Measurements from ENCODE around the gene CHCT1. TPM values are rescaled to one million over a fixed set of nuclear protein-coding genes. Genes with fewer than 3 reads are reported as not detected.

The CHCT1 gene
- total and polyA plus RNA-seq, 2 donors from 2014 or later = not detected

DNA sequence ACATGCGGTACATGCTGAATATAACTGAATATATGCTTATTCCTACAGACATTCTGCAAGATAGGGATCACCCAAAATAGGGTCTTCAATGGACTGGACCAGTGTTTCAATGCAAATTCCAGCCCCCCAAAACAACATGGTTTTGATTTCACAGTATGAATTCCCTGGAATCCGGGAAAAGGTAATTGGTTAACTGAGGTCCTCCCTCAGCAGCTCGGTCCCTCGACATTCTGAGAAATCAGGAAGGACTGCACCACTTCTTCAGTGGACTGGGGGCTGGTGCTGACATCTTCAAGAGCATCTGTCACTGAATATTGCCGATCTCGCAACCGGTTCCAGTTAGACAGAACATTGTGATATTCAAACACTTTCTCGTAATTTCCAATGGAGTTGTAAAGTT lies 25.1 kb downstream of the CHCT1 start:
- H3K4me1 ChIP-seq (ENCODE audit: control insufficient read depth in 2 of 3, insufficient read depth in 2 of 3, low read depth in 1 of 3, low read length in 3 of 3) = no peaks in the 10 kb centered on the region
- H3K27me3 ChIP-seq (ENCODE audit: control insufficient read depth, insufficient read depth, low read length) = no peaks in the 10 kb centered on the region
- TF ChIP-seq, protein P1, sequence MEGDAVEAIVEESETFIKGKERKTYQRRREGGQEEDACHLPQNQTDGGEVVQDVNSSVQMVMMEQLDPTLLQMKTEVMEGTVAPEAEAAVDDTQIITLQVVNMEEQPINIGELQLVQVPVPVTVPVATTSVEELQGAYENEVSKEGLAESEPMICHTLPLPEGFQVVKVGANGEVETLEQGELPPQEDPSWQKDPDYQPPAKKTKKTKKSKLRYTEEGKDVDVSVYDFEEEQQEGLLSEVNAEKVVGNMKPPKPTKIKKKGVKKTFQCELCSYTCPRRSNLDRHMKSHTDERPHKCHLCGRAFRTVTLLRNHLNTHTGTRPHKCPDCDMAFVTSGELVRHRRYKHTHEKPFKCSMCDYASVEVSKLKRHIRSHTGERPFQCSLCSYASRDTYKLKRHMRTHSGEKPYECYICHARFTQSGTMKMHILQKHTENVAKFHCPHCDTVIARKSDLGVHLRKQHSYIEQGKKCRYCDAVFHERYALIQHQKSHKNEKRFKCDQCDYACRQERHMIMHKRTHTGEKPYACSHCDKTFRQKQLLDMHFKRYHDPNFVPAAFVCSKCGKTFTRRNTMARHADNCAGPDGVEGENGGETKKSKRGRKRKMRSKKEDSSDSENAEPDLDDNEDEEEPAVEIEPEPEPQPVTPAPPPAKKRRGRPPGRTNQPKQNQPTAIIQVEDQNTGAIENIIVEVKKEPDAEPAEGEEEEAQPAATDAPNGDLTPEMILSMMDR (IDR thresholded peaks at IDR 0.05; ENCODE audit: borderline replicate concordance, extremely low read depth, insufficient read depth) = no peak
- H3K4me3 ChIP-seq (ENCODE audit: low read length in 3 of 3) = no peak overlapping the region
- H3K9ac ChIP-seq (ENCODE audit: low read length in 3 of 3) = no peak overlapping the region
- DNase-seq (no peak), FAIRE-seq (no peak)
- H3K36me3 ChIP-seq (ENCODE audit: control insufficient read depth in 2 of 3, insufficient read depth in 3 of 3, low read length in 3 of 3) = peaks cover 4 to 26% (median 7%) of the 10 kb centered on the region in 3 donors
- H3K27ac ChIP-seq (ENCODE audit: low read depth in 2 of 2, low read length in 2 of 2) = no peak overlapping the region
- intact Hi-C loops (cut with DNase I) = no loop called here
- H3K9me3 ChIP-seq (ENCODE audit: control insufficient read depth in 2 of 3, insufficient read depth in 1 of 3, low read length in 3 of 3) = no peaks in the 10 kb centered on the region

- TF ChIP-seq, protein P1 (IDR thresholded peaks at IDR 0.05; ENCODE audit: borderline replicate concordance, extremely low read depth, insufficient read depth) = no peak
- DNase-seq (no peak), FAIRE-seq (no peak)
- intact Hi-C loops (cut with DNase I) = no loop called here
- H3K9me3 ChIP-seq (ENCODE audit: control insufficient read depth in 2 of 3, insufficient read depth in 1 of 3, low read length in 3 of 3) = no peaks in the 10 kb centered on the region
- no peaks in the 10 kb centered on the region for H3K4me1 ChIP-seq (ENCODE audit: control insufficient read depth in 2 of 3, insufficient read depth in 2 of 3, low read depth in 1 of 3, low read length in 3 of 3)
- no peak overlapping the region for H3K4me3 ChIP-seq (ENCODE audit: low read length in 3 of 3)
- H3K36me3 ChIP-seq (ENCODE audit: control insufficient read depth in 2 of 3, insufficient read depth in 3 of 3, low read length in 3 of 3) = peaks cover 4 to 34% (median 9%) of the 10 kb centered on the region in 3 donors
- H3K27me3 ChIP-seq (ENCODE audit: control insufficient read depth, insufficient read depth, low read length) = no peaks in the 10 kb centered on the region
- no peak overlapping the region for H3K27ac ChIP-seq (ENCODE audit: low read depth in 2 of 2, low read length in 2 of 2)
- H3K9ac ChIP-seq (ENCODE audit: low read length in 3 of 3) = no peak overlapping the region
Measured at GRCh38 chr17:60451071-60451470, 28.8 kb downstream of the CHCT1 start.

GRCh38 chr17:60451965-60452364 lies 29.7 kb downstream of the CHCT1 start:
- FAIRE-seq (no peak), DNase-seq (no peak)
- Histone ChIP-seq H3K27ac (ENCODE audit: low read depth in 2 of 2, low read length in 2 of 2) (no peak overlapping the region), H3K36me3 (ENCODE audit: control insufficient read depth in 2 of 3, insufficient read depth in 3 of 3, low read length in 3 of 3) (peaks cover 4 to 34% (median 9%) of the 10 kb centered on the region in 3 donors), H3K4me1 (ENCODE audit: control insufficient read depth in 2 of 3, insufficient read depth in 2 of 3, low read depth in 1 of 3, low read length in 3 of 3) (no peaks in the 10 kb centered on the region), H3K27me3 (ENCODE audit: control insufficient read depth, insufficient read depth, low read length) (no peaks in the 10 kb centered on the region), H3K4me3 (ENCODE audit: low read length in 3 of 3) (no peak overlapping the region), H3K9ac (ENCODE audit: low read length in 3 of 3) (no peak overlapping the region), H3K9me3 (ENCODE audit: control insufficient read depth in 2 of 3, insufficient read depth in 1 of 3, low read length in 3 of 3) (no peaks in the 10 kb centered on the region)
- intact Hi-C loops (cut with DNase I) = no loop called here
- TF ChIP-seq, protein P1 (IDR thresholded peaks at IDR 0.05; ENCODE audit: borderline replicate concordance, extremely low read depth, insufficient read depth) = no peak

DNA sequence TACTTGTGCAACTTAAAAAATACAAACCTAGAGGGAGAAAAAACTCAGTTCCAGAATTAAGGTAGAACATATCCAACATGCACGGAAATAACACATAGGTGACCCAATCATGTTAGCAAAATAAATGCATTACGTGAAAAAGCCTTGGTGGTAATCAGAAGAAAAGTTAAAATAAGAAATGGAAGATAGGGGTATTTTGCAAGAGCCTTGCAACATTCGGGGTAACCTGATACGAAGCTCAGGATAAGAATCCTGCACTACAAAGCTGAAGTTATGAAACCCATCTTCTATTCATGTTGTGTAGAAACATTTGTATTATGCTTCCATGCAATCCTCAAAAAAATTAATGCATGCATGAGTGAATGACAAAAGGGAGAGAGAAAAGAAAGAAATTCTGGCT lies 33.1 kb downstream of the CHCT1 start:
- H3K27ac ChIP-seq (ENCODE audit: low read depth in 2 of 2, low read length in 2 of 2) = no peak overlapping the region
- no peak for DNase-seq
- H3K9ac ChIP-seq (ENCODE audit: low read length in 3 of 3) = no peak overlapping the region
- no peaks in the 10 kb centered on the region for H3K27me3 ChIP-seq (ENCODE audit: control insufficient read depth, insufficient read depth, low read length)
- H3K36me3 ChIP-seq (ENCODE audit: control insufficient read depth in 2 of 3, insufficient read depth in 3 of 3, low read length in 3 of 3) = peaks cover 4 to 28% (median 12%) of the 10 kb centered on the region in 3 donors
- intact Hi-C loops (cut with DNase I) = no loop called here
- no peak overlapping the region for H3K4me3 ChIP-seq (ENCODE audit: low read length in 3 of 3)
- TF ChIP-seq, protein P1 (IDR thresholded peaks at IDR 0.05; ENCODE audit: borderline replicate concordance, extremely low read depth, insufficient read depth) = no peak
- no peak for FAIRE-seq
- no peaks in the 10 kb centered on the region for H3K9me3 ChIP-seq (ENCODE audit: control insufficient read depth in 2 of 3, insufficient read depth in 1 of 3, low read length in 3 of 3)
- no peaks in the 10 kb centered on the region for H3K4me1 ChIP-seq (ENCODE audit: control insufficient read depth in 2 of 3, insufficient read depth in 2 of 3, low read depth in 1 of 3, low read length in 3 of 3)

All from kidney (tissue), 14 donors.